ENCODE data around the gene GNAL.

The GNAL gene

GRCh38 chr18:11809895-11810294 lies 120.8 kb downstream of the GNAL start:
- DNase-seq (ENCODE audit: low spot score) = no peak

GRCh38 chr18:11810379-11810778 lies 121.3 kb downstream of the GNAL start:
- DNase-seq (ENCODE audit: low spot score) = no peak

- no peak for DNase-seq (ENCODE audit: low spot score)
Observed at GRCh38 chr18:11811009-11811408, 121.9 kb downstream of the GNAL start.

GRCh38 chr18:11817229-11817628 lies 128.2 kb downstream of the GNAL start:
- DNase-seq (ENCODE audit: low spot score) = no peak

- DNase-seq (ENCODE audit: low spot score) = no peak
Observed at GRCh38 chr18:11818486-11819203, 129.6 kb downstream of the GNAL start.

GRCh38 chr18:11819938-11820337 lies 130.9 kb downstream of the GNAL start:
- DNase-seq (ENCODE audit: low spot score) = no peak

- no peak for DNase-seq (ENCODE audit: low spot score)
Observed at GRCh38 chr18:11820697-11821096, 131.6 kb downstream of the GNAL start.

- DNase-seq (ENCODE audit: low spot score) = no peak
Observed at GRCh38 chr18:11821208-11821607, 132.1 kb downstream of the GNAL start.

- DNase-seq (ENCODE audit: low spot score) = no peak
Observed at GRCh38 chr18:11821643-11822237, 132.7 kb downstream of the GNAL start.

- DNase-seq (ENCODE audit: low spot score) = no peak
Observed at GRCh38 chr18:11823545-11823944, 134.5 kb downstream of the GNAL start.

- no peak for DNase-seq (ENCODE audit: low spot score)
Observed at GRCh38 chr18:11826836-11827235, 137.8 kb downstream of the GNAL start.

- DNase-seq (ENCODE audit: low spot score) = peak; percentile 64
Observed at GRCh38 chr18:11828786-11829432, 139.8 kb downstream of the GNAL start.

- no peak for DNase-seq (ENCODE audit: low spot score)
Observed at GRCh38 chr18:11830585-11830984, 141.5 kb downstream of the GNAL start.

GRCh38 chr18:11831921-11832320 lies 142.9 kb downstream of the GNAL start:
- no peak for DNase-seq (ENCODE audit: low spot score)

- DNase-seq (ENCODE audit: low spot score) = no peak
Observed at GRCh38 chr18:11834772-11835171, 145.7 kb downstream of the GNAL start.

- DNase-seq (ENCODE audit: low spot score) = no peak
Observed at GRCh38 chr18:11839556-11839955, 150.5 kb downstream of the GNAL start.

- DNase-seq (ENCODE audit: low spot score) = no peak
Observed at GRCh38 chr18:11840493-11840892, 151.4 kb downstream of the GNAL start.

GRCh38 chr18:11842562-11842961 lies 153.5 kb downstream of the GNAL start:
- DNase-seq (ENCODE audit: low spot score) = no peak

GRCh38 chr18:11844436-11844835 lies 155.4 kb downstream of the GNAL start:
- no peak for DNase-seq (ENCODE audit: low spot score)

- no peak for DNase-seq (ENCODE audit: low spot score)
Observed at GRCh38 chr18:11845654-11846053, 156.6 kb downstream of the GNAL start.

GRCh38 chr18:11847811-11848210 lies 158.7 kb downstream of the GNAL start:
- DNase-seq (ENCODE audit: low spot score) = no peak

- DNase-seq (ENCODE audit: low spot score) = no peak
Observed at GRCh38 chr18:11849279-11849678, 160.2 kb downstream of the GNAL start.

- peak; percentile 30 for DNase-seq (ENCODE audit: low spot score)
Observed at GRCh38 chr18:11849841-11850634, 161.0 kb downstream of the GNAL start.
